HG02840 (cell line): ENCODE measurements around the gene COTL1.
"Not testable (repeated sequence)": the region's sequence is repeated elsewhere in the genome, so short reads cannot be mapped to it uniquely, and the experiment has no call there.

Source experiments
- ATAC-seq: cut with Tn5 transposase; IDR thresholded peaks from one replicate; pipeline ENCODE4 v1.9.1; 2021; ENCODE audit warnings: mild to moderate bottlenecking, moderate library complexity, moderate number of reproducible peaks; ENCODE audit not compliant: unreplicated experiment, low FRiP score

Gene COTL1

GRCh38 chr16:84643674-84644073 lies 25.8 kb upstream of the COTL1 start:
- ATAC-seq: no peak

GRCh38 chr16:84643180-84643583 lies 25.3 kb upstream of the COTL1 start:
- no peak for ATAC-seq

GRCh38 chr16:84641643-84642358 lies 23.9 kb upstream of the COTL1 start:
- no peak for ATAC-seq

- no peak for ATAC-seq
These were observed 22.3 kb upstream of the COTL1 start for GRCh38 chr16:84640145-84640544.

DNA sequence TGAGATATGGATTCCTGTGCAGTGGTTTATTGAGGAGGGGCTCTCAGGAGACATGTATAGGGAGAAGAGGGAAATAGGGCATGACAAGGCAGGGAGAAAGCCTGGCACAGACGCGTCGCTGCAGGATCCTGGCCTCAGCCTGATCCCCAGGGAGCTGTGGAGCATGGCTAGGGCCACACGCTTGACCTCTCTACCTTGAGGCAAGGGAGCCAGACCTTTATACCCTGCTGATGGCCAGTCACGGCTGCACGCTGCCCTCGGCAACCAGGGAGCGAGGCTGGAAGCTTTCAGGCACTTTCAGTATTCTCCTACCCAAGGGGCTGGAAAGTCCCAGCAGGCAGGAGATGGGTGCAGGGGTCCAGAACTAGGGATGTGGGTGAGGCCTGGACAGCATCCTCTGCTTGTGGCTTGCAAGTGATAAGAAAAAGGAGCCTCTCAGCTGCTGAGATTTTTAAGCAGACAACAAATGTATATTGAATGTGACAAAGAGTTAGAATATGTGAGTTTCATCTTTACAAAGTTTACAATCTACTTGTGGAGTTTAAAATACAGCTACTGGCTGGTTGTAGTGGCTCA lies 20.4 kb upstream of the COTL1 start:
- no peak for ATAC-seq

DNA sequence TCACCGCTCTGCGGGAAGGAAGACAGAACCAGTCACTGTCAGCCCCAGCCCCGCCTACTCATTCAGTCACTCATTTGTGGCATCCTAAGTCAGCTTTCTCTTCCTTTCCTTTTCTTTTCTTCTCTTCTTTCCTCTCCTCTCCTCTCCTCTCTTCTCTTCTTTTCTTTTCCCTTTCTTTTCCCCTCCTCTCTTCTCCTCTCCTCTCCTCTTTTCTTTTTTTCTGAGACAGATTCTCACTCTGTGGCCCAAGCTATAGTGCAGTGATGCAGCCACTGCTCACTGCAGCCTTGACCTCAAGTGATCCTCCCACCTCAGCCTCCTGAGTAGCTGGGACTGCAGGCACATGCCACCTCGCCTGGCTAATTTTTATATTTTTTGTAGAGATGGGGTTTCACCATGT lies 19.8 kb upstream of the COTL1 start:
- no peak for ATAC-seq

DNA sequence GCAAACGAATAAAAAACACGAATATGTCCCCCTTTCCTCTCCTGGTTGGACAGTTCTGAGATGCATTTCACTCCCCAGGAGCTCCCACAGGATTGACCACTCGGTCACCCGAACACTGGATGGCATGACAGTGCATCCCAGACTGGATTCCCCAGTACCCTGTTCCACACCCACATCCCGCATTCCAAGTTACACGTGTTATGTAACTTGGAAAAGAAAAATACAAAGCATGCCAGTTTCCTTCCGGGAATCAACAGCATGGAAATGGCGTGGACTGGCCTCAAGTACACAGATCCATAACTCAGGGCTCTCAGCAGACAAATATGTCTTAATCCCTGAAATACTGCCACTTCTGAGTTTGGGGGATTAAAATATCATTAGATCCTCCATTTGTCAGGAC lies 17.8 kb upstream of the COTL1 start:
- ATAC-seq: no peak

- no peak for ATAC-seq
These were observed 15.7 kb upstream of the COTL1 start for GRCh38 chr16:84633622-84634021.

DNA sequence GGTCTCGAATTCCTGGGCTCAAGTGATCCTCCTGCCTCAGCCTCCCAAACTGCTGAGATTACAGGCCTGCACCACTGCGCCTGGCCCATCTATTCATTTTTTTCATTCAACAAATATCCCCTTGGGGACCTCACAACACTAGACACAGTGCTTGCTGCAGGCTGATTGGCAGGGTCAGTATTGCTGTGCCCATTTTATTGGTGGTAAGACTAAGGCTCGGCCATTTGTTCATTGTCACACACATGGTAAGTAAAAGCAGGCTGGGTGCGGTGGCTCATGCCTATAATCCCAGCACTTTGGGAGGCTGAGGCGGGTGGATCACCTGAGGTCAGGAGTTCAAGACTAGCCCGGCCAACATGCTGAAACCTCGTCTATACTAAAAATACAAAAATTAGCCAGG lies 15.0 kb upstream of the COTL1 start:
- not testable (repeated sequence) for ATAC-seq

DNA sequence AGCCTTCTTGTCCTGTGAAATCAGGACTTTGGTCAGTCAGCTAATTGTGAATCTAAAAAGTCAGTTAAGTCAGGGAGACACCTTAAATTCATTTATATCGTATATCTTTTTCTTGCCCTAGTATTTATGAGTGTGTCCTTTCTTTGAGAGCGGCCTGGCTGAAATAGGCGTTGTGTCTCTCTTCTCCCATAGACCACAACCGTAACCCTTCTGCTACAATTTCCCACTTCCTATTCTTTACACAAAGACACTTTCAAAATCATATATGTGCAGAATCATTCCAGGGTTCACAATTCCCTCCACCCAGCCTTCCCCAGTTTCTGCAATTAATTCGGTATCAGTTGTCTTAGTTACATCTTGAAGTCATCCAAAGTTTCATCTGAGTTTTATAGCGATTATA lies 14.0 kb upstream of the COTL1 start:
- ATAC-seq: no peak

- no peak for ATAC-seq
These were observed 13.2 kb upstream of the COTL1 start for GRCh38 chr16:84631153-84631466.

- no peak for ATAC-seq
These were observed 12.7 kb upstream of the COTL1 start for GRCh38 chr16:84630446-84631152.

- ATAC-seq: no peak
These were observed 12.1 kb upstream of the COTL1 start for GRCh38 chr16:84630009-84630408.

- no peak for ATAC-seq
These were observed 11.7 kb upstream of the COTL1 start for GRCh38 chr16:84629580-84629979.

- ATAC-seq: no peak
These were observed 10.4 kb upstream of the COTL1 start for GRCh38 chr16:84628226-84628731.

DNA sequence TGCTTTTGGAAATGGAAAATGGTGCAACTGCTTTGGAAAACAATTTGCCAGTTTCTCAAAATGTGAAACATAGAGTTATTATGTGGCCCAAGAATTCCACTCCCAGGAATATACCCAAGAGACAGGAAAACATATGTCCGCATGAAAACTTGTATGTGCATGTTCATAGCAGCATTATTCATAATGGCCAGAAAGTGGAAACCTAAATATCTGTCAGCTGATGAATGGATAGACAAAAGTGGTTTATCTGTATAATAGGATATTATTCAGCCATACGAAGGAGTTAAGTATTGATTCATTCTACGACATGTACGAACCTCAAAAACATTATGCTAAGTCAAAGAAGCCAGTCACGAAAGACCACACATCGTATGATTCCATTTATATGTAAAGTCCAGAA lies 7.7 kb upstream of the COTL1 start:
- no peak for ATAC-seq

GRCh38 chr16:84620913-84621312 lies 3.0 kb upstream of the COTL1 start:
- not testable (repeated sequence) for ATAC-seq

DNA sequence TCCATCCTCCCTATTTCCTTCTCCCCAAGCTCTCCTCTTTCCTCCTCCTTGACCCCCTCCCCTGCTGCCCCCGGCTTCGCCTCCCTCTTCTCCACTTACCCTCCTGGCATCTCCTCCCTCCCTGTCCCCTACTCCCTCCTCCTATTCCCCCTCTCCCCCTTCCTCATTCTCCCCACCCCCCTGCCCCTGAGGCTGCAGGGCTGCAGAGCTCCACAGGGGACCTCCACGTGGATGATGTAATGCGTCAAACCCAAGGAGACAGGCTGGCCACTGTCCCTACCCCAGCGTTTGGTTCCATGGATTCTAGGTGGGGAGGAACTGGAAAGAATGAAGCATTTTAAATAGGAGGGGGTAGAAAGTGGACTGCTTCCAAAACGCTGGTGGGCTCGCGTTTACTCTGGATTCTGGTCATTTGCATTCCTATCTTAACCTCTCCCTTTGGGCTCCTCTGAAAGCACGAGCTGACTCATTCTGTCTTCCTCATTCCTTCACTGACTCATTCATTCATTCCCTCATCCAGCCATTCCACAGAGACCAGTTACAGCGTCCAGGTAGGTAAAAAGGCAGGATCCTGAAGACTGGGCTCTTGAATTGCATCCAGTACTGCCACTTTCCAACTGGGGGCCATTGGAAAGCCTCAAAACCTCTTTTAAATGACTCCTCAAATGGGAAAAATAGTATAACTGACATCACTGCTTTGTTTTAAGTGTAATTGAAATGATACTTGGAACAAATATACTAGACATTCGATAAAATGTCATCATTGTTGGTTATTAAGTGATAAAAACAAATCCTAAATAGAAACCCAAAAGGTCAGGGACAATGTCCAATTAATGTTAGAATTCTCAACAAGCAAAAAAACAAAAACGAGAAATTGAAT lies 943 bp upstream of the COTL1 start:
- ATAC-seq: no peak

DNA sequence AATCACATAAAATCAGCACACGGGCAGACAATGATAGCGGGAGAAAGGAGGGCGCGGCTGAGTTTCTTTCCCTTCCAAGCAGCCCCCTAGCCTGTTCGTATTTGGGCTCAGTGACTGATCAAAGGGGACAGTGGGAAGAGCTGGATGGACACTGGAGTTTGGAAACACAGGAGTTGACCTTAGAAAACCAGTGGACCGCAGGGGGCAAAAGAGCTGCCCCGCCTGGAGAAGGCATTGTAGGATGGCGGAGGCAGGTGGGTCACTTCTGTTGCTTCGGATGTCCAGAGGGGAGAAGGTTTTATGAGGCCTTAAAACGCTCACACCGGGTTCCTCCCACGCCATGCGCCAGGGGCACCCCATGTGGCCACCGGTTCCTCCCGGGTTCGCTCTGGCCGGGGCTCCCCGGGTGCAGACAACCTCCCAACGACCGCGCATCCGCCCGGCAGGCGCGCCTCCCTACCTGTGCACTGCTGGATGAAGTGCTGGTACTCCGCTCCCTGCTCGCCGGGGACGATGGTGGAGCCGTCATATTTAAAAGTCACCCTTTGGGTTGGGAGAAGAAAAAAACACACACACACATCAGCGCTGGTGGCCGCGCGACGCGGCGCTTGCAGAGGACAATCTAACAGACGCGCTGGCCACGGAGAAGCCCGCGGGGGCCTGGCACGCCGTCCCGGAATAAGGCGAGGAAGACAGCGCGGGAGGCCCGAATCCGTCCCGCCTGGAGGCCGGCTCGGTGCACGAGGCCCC lies 662 bp downstream of the COTL1 start:
- peak; percentile 21 for ATAC-seq

DNA sequence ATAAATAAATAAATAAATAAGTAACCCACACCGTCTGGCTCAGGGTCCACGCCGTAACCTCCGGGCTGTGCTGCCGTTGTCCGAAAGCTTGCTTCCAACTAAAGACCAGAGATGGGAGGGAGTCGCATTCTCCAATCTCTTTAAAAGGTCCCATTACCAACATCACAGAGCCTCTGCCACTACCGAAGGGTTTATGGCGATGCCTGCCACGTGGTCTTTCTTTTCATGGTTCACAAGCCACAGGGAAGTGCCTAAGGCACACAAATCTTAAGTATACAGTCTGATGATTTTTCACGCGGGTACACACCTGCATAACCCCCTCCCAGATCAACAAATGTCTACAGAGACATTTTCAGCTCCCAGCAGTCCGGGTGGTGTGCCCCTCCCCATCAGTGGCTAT lies 1.4 kb downstream of the COTL1 start:
- no peak for ATAC-seq
